Measurements from ENCODE around the gene MICAL2.

DNA sequence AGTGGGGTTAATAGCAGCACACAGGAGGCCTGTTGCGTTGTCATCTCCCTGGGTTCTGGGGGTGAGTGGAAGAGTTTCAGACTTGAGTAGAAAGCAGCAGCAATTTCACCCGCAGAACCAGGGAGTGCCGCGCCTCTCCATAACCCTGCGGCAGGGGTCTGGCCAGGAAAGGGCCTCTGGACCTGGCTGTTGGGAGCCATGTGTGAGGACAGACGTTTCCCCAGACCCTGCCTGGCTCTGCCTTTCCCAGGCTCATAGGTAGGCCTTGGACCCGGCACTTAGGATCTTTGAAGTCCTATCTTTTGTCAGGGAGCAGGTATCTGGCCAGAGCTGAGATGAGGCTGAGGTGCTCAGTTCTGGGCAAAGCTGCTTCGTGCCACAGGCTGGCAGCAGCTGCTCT, 160.4 kb downstream of the MICAL2 start:
- TF ChIP-seq, protein P1, sequence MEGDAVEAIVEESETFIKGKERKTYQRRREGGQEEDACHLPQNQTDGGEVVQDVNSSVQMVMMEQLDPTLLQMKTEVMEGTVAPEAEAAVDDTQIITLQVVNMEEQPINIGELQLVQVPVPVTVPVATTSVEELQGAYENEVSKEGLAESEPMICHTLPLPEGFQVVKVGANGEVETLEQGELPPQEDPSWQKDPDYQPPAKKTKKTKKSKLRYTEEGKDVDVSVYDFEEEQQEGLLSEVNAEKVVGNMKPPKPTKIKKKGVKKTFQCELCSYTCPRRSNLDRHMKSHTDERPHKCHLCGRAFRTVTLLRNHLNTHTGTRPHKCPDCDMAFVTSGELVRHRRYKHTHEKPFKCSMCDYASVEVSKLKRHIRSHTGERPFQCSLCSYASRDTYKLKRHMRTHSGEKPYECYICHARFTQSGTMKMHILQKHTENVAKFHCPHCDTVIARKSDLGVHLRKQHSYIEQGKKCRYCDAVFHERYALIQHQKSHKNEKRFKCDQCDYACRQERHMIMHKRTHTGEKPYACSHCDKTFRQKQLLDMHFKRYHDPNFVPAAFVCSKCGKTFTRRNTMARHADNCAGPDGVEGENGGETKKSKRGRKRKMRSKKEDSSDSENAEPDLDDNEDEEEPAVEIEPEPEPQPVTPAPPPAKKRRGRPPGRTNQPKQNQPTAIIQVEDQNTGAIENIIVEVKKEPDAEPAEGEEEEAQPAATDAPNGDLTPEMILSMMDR (IDR thresholded peaks at IDR 0.05 in 2 of 3, conservative IDR thresholded peaks at IDR 0.05 in 1 of 3; ENCODE audit: control insufficient read depth in 2 of 3, extremely low read depth in 1 of 3, insufficient read depth in 1 of 3, low read depth in 3 of 3, low read length in 3 of 3): no peak
- TF ChIP-seq ZNF274 (IDR thresholded peaks at IDR 0.05; ENCODE audit: insufficient read depth, insufficient read length) (no peak), KDM1A (IDR thresholded peaks at IDR 0.05; ENCODE audit: borderline replicate concordance) (no peak), TCF12 (IDR thresholded peaks at IDR 0.05; ENCODE audit: low read depth, low read length) (no peak), SREBF1 (IDR thresholded peaks at IDR 0.05; ENCODE audit: low read length) (no peak), NR2C2 (IDR thresholded peaks at IDR 0.05; ENCODE audit: borderline replicate concordance, control insufficient read depth, insufficient read length, low read depth) (no peak), MAX (IDR thresholded peaks at IDR 0.05; ENCODE audit: low read depth, low read length) (no peak), E2F8 (IDR thresholded peaks at IDR 0.05; ENCODE audit: low read depth, partially characterized antibody) (no peak), EED (IDR thresholded peaks at IDR 0.05; ENCODE audit: low read depth) (no peak), RCOR1 (conservative IDR thresholded peaks at IDR 0.05; ENCODE audit: low read depth, low read length) (no peak), EZH2 (IDR thresholded peaks at IDR 0.05; ENCODE audit: borderline replicate concordance, control insufficient read depth, low read depth, low read length) (no peak), RBBP5 (conservative IDR thresholded peaks at IDR 0.05) (no peak)
- TF ChIP-seq, protein P2, sequence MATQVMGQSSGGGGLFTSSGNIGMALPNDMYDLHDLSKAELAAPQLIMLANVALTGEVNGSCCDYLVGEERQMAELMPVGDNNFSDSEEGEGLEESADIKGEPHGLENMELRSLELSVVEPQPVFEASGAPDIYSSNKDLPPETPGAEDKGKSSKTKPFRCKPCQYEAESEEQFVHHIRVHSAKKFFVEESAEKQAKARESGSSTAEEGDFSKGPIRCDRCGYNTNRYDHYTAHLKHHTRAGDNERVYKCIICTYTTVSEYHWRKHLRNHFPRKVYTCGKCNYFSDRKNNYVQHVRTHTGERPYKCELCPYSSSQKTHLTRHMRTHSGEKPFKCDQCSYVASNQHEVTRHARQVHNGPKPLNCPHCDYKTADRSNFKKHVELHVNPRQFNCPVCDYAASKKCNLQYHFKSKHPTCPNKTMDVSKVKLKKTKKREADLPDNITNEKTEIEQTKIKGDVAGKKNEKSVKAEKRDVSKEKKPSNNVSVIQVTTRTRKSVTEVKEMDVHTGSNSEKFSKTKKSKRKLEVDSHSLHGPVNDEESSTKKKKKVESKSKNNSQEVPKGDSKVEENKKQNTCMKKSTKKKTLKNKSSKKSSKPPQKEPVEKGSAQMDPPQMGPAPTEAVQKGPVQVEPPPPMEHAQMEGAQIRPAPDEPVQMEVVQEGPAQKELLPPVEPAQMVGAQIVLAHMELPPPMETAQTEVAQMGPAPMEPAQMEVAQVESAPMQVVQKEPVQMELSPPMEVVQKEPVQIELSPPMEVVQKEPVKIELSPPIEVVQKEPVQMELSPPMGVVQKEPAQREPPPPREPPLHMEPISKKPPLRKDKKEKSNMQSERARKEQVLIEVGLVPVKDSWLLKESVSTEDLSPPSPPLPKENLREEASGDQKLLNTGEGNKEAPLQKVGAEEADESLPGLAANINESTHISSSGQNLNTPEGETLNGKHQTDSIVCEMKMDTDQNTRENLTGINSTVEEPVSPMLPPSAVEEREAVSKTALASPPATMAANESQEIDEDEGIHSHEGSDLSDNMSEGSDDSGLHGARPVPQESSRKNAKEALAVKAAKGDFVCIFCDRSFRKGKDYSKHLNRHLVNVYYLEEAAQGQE (IDR thresholded peaks at IDR 0.05; ENCODE audit: low read depth, low read length): no peak
